ENCODE results near the gene INSIG1.

INSIG1 gene

DNA sequence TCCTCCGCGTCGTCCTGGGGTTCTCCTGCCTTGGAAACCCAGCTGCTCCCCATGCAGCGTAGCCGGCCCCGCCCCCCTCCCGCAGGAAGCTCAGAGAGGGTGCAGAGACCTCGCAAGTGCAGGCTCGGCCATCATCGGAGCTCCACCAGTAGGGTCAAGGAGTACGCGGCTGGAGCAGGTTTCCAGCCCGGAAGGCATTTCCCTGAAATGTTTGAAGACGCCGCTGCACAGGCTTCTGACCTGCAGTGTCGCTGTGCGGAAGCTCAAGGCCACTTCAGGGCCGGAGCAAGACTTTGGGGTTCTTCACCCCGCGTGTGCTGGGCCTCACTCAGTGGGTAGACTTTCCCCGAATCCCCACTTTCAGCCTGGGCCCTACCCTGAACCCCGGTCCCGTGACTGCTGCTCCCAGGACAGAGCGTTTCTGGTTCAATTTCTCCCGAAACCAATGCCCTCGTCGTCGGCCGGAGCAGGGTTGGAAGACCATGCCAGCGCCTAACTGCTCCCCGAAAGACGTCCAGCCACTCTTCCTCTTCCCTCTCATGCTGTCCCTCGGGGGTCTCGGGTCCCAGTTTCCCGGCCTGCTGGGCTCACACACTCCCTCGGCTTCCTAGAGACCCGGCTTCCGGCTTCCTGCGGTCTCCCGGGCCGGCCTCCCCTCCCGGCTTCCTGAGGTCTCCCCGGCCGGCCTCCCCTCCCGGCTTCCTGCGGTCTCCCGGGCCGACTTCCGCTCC is 52.1 kb downstream of the INSIG1 start:
- DNase-seq (ENCODE audit: low read depth in 2 of 2): no peak

DNA sequence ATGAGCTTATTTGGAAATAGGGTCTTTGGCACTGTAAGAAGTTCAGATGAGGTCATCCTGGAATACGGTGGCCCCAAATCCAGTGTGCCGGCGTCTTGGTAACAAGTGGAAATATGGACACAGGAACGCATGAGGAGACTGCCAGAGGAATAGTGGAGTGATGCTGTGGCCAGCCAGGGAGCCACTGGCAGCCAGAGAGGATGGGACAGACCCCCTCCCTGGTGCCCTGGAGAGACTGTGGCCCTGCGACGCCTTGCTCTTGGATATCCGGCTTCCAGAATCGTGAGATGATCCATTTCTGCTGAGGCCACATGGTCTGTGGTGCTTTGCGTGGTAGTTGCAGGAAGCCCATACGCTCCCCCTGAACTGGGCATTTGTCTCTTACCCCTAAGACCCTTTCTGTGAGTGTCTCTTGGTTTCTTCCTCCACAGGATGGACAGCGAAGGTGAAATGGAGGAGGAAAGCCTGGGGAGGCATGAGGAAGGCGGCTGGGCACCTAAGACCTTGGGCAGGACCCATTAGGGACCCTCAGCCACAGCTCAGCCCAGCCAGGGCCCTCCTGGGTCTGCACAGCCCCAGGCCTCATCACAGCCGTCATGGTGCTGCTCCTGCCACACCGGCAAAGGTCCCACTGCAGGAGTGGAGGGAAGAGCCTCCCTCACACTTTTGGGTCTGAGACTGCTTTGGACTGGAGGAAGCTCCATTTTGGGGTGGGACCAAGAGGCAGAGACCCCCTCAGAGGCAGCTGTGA is 53.6 kb downstream of the INSIG1 start:
- DNase-seq (ENCODE audit: low read depth in 2 of 2): no peak

DNA sequence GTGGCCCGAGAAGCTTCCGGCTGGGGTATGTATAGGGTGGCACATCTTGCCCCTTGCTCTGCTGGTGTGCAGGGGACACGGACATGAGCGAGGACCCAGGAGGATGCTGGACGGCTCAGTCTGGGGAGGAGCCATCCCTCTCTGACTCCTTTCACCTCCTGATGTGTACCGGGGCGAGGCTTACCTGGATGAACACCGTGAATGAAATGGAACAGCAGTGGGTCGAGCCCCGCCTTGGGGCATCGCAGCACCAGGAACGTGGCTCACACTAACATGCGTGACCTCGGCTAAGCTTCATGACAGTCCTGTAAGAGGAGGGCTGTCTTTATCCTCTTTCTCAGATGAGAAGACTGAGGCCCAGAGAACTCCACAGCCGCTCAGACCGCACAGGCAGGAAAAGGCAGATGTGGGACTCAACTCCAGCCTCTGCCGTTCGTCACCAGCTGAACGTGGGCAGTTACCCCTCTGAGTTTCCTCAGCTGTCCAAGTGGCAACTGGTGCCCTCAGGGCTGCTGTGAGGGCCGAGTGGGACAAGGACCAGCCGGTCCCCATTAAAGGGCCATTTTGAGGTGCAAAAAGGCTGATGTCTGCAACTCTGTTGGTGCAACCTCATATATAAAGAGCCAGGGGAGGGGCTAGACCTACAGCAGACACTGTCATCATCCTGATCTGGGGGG is 54.5 kb downstream of the INSIG1 start:
- no peak for DNase-seq (ENCODE audit: low read depth in 2 of 2)

DNA sequence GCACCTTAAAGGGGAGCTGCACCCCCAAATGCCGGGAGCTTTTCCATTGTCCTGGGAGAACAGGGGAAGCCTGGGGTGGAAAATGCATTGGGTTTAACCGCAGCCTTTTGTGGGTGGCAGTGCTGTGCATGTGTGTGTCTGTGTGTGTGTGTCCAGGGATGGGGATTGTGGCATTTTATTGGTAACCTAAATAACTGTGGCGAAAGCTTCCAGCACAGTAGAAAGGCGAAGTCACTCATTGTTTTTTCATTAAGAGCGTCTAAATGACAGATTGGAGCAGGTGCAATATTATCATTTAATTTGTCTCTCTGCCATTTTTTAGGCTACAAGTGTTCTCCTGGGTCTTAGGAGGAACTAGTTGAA is 55.1 kb downstream of the INSIG1 start:
- no peak for DNase-seq (ENCODE audit: low read depth in 2 of 2)

DNA sequence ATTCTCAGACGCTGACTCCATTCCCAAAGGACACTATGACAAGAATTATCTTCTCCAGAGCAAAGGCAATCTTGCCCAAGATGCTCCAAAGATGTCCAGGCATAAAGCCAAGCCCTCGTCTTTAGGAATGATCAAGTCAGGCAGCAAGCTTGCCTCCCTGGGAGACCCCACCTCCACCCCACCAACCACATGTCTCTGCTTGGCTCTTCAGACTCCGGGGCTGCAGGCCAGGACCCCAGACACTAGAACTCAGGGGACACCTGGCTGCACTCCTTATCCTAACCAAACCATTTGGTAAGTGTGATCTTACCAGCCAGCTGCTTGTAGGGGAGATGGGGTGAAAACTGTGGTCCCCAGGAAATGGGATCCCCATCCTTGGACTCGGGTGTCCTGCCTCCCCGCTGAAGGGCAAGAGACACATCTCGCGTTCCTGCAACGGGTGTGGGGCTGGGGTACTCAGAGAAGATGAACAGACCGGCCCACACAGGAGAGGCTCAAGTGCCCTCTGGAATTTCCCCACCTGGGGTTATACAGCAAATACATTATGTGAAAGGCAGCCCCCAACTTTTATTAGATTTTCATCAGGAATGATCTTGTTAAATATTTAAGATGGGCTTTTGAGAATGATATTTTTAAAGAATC is 55.7 kb downstream of the INSIG1 start:
- DNase-seq (ENCODE audit: low read depth in 2 of 2): no peak

DNA sequence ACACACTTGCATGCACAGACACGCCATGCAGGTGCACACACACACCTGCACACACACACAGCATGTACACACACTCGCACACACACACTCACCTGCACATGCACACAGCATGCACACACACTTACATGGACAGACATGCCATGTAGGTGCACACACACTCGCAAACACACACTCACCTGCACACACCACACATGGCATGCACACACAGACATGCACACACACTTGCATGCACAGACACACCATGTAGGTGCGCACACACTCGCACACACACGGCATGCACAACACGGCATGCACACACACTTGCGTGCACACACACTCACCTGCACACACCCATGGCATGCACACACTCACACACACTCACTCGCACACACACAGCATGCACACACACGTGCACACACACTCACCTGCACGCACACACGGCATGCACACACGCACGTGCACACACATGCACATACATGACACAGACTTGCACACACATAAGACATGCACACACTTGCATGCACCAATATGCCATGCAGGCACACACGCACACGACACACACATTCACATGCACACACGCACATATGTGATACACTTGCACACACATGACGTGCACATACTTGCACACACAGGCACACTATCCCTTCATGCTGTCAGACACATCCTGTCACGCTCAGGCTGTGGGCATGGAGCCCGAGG is 56.8 kb downstream of the INSIG1 start:
- DNase-seq (ENCODE audit: low read depth in 2 of 2): no peak

DNA sequence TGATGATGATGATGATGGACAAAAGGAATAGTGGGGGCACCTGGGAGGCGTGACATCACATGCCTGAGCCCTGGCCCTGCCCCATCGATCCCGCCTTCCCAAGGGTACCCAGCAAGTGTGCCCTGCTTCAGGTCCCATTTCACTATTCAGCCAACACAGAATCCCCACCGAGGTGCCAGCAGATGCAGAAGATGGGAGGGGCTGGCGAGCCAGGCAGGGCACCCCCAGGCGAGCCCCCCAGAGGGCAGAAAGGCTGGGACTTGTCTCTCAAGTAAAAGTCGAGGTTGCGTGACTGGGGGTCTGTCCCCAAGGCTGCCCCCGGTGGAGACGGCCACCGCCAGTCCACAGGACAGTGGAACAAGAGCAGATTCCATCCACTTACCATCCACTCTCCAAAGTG is 57.5 kb downstream of the INSIG1 start:
- DNase-seq (ENCODE audit: low read depth in 2 of 2): no peak

DNA sequence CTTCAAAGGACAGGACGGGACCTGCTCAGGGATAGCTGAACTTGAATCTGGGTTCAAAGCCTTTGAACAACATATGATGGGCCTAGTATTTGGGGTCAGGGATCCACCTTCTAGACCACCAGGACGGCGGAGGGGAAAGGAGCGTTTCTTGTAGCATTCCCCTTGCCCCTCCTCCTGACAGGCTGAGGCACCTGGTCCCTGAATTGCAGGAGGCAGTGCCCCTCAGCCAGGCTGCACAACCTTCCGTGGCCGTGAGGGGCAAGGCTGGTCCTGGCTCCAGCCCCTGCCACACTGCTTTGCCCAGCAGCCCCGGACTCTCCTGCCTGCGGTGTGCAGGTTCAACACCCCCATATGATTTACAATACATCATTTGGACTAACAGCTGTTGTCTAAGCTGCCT is 58.1 kb downstream of the INSIG1 start:
- no peak for DNase-seq (ENCODE audit: low read depth in 2 of 2)

DNA sequence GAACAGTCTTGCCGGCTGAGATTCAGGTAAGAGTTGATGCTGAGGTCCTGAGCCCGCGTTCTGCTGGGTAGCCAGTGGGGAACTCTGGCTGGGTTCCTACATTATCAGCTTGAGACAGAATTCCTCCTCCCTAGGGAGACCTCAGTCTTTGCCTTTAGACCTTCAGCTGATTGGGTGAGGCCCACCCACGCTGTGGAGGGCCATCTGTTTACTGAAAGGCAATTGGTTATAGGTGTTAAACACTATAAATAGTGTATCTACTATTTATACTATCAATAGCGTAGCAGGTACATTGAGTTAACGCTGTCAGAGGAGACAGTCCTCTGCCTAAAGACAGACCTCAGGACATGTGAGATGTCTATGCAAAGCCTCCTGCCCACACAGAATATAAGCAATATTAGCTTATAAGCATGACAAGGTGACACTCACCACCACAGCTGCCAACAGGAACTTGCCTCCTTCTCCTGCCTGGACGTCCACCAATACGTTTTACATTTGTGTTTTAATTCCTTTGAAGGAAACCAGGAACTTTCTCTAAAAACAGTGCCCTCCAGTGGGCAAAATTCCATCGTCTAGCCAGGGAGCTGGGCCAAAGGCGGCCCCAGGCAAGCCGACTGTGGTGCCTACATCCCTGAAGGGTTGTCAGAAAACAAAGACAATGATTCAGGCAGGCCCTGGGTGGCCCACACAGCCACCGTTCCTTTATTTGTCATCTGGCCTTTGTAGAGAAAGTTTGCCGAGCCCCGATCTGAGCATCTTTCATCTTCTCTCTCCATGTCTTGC is 58.8 kb downstream of the INSIG1 start:
- DNase-seq (ENCODE audit: low read depth in 2 of 2): no peak

DNA sequence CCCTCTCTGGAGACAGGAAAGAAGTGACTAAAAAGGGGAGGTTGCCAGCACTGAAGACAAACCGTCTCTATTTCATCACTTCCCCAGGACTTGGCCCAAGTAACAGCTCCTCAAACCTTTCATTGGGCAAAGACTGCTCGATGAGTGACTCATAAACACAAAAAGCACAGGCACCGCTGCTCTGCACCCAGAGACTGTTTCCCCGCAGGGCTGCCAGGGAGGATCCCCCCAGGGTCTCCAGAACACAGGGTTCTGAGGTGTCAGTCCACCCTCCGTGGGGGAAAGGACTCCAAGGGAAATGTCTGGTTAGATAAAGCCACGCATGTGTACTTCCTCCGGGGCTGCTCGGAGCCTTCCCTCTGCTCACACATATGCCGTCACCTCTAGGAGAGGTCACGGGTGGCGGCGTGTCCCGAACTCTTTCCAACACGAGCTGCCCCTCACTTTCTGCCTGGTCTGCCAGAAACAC is 59.9 kb downstream of the INSIG1 start:
- DNase-seq (ENCODE audit: low read depth in 2 of 2): no peak

DNA sequence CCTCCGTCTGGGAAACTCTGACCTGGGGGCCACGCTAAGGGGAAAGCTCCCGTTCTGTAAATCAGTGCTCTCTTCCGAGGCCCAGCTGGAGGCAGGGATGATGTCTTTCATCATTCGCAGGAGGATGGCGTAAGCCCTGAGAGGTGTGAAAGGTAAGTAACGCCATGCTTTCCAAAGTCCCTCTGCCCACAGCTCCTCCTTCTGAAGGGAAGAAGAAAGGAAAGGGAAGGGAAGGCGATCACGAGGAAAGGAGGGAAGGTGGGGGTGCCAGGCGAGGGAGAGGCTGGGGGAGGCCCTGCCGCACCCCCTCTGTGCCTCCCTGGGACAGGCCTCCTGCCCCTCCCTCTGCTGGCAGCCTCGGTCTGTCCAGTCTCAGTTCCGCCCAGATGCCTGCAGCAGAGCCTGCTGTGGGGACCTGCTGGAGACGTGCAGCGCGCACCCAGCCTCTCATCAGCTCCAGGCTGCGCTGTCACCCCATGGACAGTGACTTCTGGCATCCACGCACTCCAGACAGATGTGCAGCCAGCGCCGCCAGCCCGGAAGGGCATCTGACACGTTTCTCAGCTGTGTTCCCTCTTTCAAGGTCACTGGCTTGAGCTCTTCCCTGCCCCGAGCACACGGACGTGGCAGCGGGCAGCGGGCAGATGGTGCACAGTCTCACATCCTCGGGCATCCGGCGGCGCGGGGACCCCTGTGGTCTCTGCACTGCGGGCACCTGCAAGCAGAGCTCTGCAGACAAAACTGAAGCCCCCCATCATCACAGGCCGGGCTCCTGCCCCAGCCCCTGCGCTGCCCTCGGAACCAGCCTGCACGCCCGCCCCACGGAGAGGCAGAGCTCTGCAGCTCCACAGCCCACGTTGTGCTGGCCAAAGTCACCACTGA is 60.6 kb downstream of the INSIG1 start:
- DNase-seq (ENCODE audit: low read depth in 2 of 2): no peak

DNA sequence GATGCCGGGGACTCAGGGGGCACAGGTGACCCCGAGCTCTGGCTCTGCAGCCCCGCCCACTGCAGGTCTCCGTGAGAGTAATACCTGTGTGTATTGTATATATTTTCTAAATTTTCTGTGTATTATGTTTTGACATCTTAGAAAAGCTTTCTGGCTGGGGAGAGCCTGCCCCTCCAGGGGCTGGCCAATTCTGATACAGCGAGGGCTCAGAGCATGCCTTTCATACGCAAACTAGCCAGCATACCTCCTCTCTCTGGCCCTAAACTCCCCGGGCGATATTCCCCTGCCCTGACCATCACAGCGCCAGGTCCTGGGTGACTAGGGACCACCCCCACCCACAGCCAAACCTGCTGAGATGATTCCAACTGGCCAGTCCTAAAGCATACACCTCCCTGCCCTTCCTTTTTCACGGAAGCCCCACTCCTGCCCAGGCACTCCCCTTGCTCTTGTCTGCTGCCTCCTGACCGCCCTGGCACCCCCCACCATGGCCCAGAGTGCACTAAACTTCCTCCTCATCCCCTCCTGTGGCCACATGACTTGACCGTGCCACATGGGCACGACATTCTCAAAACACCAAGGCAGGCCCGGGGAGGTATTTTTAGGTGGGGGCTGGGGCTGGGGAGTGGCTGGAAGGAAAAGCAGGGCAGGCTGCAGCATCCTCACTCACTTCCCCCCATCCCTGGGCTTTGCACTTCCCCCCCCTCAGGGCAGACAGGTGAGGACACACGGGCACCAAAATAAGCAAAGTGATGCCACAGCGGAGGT is 61.5 kb downstream of the INSIG1 start:
- no peak for DNase-seq (ENCODE audit: low read depth in 2 of 2)
